Stimulated activated CD8-positive, alpha-beta memory T cell treated with anti-CD3 and anti-CD28 coated beads, Interleukin-7, amount 100 ng/mL, for 48 hours (primary cell): ENCODE measurements around the gene GPR142.
A peak's percentile ranks its signal among the peaks of the same experiment; 100 is the strongest.

Experiments used
- DNase-seq, 2 donors: peaks; one replicate each; pipeline ENCODE4 v3.0.0-alpha.2; 2020; ENCODE audit warnings: low read depth in 1 of 2; ENCODE audit errors: extremely low read depth in 1 of 2

GPR142 gene

GRCh38 chr17:74367206-74367605, at the start of gene GPR142:
Gene GPR142 (plus strand): TSS chr17:74367506. CDS start chr17:74369541, 2,035 bp downstream.
- no peak for DNase-seq

- DNase-seq, result no peak
These were observed 48.9 kb upstream of the GPR142 start for GRCh38 chr17:74318391-74318790.

GRCh38 chr17:74324521-74324920, 42.8 kb upstream of the GPR142 start:
- no peak for DNase-seq

GRCh38 chr17:74325376-74325742, 41.9 kb upstream of the GPR142 start:
- DNase-seq, result no peak

GRCh38 chr17:74325743-74326379, 41.4 kb upstream of the GPR142 start, which contains the start of gene KIF19:
Gene KIF19 (plus strand): TSS chr17:74326226. CDS start chr17:74326350, 124 bp downstream.
- DNase-seq, result peak; percentile 31 to 45

- no peak for DNase-seq
These were observed 40.8 kb upstream of the GPR142 start for GRCh38 chr17:74326506-74326905.

GRCh38 chr17:74328487-74328886, 38.8 kb upstream of the GPR142 start:
- no peak for DNase-seq

GRCh38 chr17:74329378-74329777, 37.9 kb upstream of the GPR142 start:
- no peak for DNase-seq

- DNase-seq, result no peak
These were observed 36.9 kb upstream of the GPR142 start for GRCh38 chr17:74330446-74330845.

GRCh38 chr17:74332017-74332650, 35.2 kb upstream of the GPR142 start:
- DNase-seq, result no peak

GRCh38 chr17:74332763-74333283, 34.5 kb upstream of the GPR142 start:
- no peak for DNase-seq

- no peak for DNase-seq
These were observed 32.8 kb upstream of the GPR142 start for GRCh38 chr17:74334393-74335039.

- DNase-seq, result no peak
These were observed 31.7 kb upstream of the GPR142 start for GRCh38 chr17:74335529-74336062.

GRCh38 chr17:74336307-74336706, 31.0 kb upstream of the GPR142 start:
- no peak for DNase-seq

GRCh38 chr17:74337834-74338500, 29.3 kb upstream of the GPR142 start:
- no peak for DNase-seq

- no peak for DNase-seq
These were observed 27.6 kb upstream of the GPR142 start for GRCh38 chr17:74339537-74340195.

GRCh38 chr17:74340470-74341023, 26.8 kb upstream of the GPR142 start:
- no peak for DNase-seq

GRCh38 chr17:74342224-74342623, 25.1 kb upstream of the GPR142 start:
- DNase-seq, result no peak

GRCh38 chr17:74343121-74343520, 24.2 kb upstream of the GPR142 start:
- no peak for DNase-seq
